NCI-H526 treated with DMSO at 0.1 percent for 48 hours (cell line): Measurements from ENCODE around the gene ASAP2.
"Not testable (repeated sequence)": the region's sequence is repeated elsewhere in the genome, so short reads cannot be mapped to it uniquely, and the experiment has no call there.

ENCODE experiments used
- DNase-seq: peaks from one replicate; lab custom pipeline; 2025; lab: John Stamatoyannopoulos, UW

The ASAP2 gene

DNA sequence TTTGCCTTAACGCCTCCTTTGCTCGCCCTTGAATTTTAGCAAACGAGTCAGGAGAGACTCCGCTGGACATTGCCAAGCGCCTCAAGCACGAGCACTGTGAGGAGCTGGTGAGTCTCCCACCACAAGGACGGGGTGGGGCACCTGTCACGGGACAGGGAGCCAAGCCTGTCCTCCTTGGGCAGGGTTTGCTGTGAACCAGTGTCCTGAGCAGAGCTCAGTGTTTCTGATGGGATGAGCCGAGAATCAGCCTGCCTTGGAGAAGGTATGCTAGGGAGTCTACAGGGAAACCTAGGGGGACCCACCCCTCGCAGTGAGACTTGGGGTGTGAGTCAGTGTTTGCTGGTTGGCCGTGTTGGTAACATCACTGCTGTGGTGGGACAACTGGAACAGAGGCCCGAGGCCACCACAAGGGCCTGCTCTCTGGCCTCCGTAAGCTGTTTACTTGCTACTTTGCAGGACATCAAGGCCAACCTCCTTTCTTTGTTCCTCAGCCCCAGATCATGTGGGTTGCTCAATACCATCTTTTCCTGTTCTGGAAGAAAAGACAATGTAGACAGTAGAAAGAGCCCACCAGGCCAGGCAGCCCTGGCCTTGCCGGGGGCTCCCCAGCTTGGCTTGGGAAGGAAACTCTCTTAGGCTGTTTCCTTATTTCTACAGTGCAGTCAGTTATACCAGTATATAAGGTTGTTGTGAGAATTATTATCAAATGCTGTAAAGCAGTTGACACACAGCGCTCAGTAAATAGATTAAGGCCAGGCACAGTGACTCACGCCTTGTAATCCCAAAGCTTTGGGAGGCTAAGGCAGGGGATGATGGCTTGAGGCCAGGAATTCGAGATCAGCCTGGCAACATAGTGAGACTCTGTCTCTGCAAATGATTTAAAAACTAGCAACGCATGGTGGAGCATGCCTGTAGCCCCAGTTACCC is 174.4 kb downstream of the ASAP2 start:
- DNase-seq: no peak

DNA sequence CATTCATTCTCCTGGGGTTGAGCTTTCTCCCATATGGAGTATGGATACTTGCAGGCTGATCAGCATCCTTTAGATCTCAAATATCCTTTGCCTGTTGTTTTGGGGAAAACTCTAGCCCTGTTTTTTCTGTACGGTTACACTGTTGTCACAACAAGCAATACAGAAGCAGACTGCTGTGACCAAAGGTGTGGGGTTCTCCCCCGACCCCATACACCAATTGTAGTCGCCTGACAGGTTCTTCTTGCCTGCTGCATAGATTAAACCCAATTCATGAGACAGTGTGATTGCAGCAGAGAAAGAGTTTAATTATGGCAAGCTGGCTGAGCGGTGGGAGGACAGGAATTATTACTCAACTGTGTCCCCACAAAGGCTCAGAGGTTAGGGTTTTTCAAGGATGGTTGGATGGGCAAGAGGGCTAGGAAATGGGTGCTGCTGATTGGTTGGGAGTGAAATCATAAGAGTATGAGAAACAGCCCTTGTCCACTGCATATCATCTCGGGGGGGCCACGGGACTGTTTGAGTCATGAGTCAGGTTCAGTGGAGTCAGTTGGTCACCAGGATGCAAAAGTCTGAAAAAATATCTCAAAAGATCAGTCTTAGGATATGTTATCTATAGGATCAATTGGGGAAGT is 176.1 kb downstream of the ASAP2 start:
- DNase-seq: no peak

DNA sequence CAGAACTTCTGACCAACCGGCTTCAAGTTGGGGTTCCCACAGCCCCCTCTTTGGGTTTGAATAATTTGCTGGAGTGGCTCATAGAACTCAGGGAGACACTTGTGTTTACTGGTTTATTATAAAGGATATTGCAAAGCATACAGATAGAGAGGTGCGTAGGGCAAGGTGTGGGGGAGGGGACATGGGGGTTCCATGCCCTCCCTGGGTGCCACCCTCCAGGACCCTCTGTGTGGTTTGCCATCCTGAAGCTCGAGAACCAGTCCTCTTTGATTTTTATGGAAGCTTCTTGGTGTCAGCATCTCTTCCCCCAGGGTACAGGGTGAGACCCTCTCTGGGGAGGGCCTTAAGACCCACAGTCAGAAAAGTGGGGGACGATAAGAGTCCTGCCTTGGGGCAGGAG is 177.9 kb downstream of the ASAP2 start:
- no peak for DNase-seq

DNA sequence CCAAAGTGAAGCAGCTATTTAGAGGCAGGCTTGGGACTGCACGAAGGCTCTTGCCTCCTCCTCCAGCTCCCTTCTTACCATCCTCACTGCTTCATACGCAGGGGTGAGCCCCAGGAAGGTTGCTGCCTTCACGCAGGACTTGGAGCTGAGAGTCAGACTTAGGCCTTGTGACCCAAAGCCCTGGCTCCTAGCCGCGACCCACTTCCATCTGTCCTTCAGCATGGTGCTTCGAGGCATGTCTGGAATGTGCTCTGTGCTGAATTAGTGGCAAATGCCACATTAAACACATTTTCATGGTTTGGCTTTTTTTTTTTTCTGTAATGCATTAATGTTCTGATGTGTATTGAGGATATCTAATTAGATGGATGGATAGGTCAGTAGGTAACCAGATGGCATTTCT is 179.2 kb downstream of the ASAP2 start:
- DNase-seq: no peak

DNA sequence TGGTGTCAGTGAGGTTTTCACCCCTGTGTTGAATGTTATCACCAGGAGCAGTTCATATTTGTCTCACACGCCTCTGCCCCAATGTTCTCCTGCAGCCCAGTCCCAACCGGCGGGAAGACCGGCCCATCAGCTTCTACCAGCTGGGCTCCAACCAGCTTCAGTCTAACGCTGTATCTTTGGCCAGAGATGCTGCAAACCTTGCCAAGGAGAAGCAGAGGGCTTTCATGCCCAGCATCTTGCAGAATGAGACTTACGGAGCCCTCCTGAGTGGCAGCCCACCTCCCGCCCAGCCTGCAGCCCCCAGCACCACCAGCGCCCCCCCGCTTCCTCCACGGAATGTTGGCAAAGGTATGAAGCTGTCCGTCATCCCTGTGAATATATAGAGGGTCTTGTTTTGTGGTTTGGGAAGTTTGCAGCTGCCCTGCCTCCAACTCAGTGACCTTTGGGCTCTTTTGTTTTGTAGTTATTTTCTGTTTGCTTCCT is 181.6 kb downstream of the ASAP2 start:
- no peak for DNase-seq

DNA sequence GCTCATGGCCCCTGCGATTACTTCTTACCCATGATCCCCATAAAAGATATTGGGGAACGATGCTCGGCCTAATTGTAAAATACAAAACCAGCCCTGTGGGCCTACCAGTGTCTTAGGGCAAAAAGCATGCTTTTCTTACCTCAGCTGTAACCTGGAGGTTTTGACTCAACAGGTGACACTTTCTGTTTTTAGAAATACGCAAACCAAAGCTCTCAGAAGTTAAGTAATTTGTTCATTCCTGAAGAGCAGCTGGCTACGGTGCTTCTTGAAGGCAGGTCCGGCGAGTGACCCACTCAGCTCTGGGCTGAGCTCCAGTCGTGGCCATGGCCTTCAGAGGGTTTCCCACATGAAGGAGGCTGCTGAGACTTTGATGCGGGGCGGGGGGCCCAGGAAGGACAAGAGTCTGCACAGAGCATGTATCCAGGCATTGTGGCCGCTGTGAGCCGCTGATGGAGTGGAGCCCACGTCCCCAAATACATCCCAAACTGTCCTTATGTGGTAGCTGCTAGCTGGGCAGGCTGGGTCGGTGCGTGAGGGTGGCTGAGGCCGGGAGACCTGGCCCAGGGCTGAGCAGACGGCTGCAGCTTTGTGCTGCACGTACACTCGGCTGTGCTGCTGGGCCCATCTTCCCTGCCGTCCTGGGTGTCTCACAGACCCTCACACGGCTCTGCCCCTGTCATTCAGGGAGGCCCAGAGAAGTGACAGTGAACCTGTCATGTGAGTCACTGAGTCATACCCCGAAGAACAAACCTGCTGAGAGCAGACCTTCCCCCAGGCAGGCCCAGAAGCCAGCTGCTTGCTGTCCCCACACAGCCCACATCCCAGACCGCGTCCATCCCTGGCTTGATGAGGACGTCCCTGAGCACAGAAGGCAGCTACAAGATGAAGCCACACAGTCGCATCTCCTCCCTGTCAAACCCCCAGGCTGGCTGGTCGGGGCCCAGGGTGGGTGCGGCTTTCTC is 182.6 kb downstream of the ASAP2 start:
- no peak for DNase-seq

DNA sequence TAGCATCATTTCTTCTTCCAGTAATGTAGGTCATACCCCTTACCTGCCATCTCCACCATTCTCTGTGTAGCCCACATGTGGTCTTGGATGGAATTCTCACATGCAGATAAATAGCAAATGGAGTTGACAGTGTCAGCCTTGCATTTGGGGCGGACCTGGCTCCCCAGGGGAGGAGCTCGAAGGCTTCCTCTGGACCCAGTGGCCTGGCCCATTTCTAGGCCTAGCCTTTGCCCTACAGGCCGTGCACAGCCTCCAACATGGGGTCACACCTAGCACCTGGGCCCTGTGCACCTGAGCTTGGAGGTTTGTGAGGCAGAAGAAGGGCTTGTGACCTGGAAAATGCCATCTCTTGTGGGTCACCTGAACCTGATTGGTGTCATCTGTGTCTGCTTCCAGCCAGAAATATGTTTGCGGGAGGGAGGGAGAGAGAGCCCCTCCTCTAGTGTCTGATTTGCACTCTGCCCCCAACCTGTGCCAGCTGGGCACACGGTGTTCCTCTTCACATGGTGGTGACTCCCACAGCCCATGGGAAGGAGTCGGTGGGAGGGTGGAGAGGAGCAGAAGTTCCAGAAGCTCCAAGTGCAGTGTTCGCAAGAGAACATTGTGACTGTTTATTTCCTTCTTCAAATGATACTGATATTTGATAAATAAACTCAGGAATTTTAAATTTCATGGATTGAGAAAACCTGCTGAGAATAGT is 183.7 kb downstream of the ASAP2 start:
- DNase-seq: no peak

DNA sequence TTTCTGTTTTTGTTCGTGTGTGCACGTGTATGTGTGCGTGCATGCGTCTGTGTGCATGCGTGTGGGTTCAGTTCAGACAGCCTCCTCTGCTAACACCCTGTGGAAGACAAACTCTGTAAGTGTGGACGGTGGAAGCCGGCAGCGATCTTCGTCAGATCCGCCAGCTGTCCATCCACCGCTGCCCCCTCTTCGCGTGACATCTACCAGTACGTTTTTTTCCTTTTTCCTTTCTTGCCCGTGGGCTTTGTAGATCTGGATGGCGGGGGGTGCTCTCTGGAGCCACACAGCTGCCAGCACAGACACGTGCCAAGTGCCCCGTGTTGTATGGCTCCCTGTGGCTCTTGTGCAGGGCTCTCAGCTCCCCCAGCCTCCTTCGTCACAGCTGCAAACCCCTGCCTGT is 184.4 kb downstream of the ASAP2 start:
- DNase-seq: no peak

DNA sequence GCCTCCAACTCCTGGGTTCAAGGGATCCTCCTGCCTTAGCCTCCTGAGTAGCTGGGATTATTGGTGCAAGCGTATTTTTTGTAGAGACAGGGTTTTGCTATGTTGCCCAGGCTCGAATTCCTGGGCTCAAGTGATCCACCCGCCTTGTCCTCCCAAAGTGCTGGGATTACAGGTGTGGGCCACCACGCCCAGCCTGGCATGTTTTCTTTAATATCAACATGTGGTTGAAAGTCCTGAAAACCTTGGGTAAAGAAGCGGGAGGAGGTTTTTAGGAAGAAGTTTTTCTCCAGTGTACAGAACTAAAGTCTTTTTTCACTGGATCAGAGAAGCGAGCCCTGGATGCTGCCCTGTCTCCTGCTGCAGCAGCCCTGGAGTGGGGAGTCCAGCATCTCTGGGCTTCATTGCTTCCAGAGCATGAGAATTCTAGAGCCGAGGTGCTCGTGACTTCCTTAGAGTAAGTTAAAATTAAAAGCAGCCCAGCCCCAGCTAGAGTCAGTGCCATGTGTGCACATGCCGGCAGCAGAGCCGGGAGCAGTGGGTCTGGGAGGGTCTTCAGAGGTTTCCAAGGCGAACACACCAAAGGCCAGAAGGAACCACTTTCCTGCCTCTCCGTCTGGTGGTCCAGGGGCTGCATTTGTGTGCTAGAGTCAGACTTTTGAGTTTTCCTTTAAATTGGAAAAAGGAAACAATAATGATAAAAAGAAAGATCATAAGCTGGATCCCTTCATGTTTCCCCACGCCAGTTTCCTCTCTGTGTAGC is 185.5 kb downstream of the ASAP2 start:
- no peak for DNase-seq

DNA sequence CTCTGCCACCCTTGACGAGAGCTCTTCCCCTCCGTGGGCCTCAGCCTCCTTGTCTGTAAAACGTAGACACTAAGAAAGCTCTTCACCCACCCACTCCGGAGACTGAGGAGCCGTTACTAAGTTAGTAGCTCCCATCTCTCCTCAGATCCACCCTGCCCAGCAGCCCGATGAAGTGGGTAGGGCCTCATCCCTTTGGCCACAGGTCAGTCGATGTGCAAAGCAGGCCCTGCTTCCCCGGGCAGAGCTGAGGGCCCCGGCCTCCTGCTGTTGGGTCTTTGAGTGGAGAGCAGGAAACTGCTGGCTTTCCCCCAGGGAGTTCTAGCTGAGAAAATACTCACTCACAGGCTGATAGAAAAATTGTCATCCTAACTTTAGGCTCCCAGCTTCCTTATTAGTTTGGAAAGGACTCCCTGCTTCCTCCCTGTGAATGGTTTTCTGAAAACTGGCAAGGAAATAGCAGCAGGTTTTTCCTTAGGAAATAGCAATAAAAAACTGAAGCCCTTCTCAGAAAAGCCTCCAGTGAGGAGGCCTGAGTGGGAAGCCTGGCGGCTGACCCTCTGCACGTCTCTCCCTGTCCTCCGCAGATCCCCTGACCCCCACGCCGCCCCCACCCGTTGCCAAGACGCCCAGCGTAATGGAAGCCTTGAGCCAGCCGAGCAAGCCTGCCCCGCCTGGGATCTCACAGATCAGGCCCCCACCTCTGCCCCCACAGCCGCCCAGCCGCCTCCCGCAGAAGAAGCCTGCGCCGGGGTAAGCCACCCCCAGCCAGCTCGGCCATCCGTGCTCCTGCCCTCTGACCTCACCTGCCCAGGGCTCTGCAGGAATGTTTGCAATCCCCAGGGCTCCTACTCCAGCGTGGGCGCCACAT is 186.5 kb downstream of the ASAP2 start:
- no peak for DNase-seq

DNA sequence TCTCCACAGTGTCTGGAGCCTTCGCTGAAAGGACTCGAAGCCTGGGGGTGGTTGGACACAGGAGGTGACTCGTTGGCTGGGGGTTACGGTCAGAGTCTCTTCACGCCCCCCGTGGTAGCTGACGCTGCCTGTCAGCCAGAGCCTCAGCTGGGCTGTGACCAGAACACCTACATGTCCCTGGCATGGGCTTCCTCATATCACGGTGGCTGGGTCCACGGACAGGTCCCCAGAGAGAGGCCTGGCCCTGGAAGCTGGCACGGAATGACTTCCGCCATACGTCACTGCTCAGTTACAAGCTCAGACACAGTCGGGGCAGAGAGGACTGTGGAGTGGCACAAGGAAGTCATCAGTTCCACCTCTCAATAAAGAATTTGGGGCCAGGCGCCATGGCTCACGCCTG is 188.2 kb downstream of the ASAP2 start:
- DNase-seq: no peak

DNA sequence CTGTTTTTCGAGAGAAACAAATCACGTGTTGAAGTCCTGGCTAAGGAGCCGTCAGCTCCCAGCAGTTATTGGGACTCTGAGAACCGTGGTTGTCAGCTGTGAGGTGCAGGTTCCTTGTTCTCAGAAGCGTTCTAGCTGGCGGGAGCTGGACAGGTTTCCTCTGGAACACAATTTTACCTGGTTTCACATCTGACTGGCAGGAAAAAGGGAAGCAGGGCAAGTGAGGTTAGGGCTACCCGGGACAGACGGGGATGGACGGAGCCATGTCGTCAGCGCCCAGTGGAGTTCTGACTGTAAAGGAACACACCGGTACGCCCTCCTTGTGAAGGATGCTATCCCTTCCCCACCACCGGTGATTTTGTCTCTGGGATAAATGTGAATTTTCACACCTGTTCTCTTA is 190.6 kb downstream of the ASAP2 start:
- DNase-seq: no peak

DNA sequence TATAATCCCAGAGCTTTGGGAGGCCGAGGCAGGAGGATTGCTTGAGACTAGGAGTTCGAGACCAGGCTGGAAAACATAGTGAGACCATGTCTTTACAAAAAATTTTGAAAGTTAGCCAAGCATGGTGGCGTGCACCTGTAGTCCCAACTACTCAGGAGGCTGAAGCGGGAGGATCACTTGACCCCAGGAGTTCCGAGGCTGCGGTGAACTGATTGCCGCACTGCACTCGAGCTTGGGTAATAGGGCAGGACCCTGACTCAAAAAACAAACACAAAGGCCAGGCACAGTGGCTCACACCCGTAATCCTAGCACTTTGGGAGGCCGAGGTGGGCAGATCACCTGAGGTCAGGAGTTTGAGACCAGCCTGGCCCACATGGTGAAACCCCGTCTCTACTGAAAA is 191.6 kb downstream of the ASAP2 start:
- not testable (repeated sequence) for DNase-seq

DNA sequence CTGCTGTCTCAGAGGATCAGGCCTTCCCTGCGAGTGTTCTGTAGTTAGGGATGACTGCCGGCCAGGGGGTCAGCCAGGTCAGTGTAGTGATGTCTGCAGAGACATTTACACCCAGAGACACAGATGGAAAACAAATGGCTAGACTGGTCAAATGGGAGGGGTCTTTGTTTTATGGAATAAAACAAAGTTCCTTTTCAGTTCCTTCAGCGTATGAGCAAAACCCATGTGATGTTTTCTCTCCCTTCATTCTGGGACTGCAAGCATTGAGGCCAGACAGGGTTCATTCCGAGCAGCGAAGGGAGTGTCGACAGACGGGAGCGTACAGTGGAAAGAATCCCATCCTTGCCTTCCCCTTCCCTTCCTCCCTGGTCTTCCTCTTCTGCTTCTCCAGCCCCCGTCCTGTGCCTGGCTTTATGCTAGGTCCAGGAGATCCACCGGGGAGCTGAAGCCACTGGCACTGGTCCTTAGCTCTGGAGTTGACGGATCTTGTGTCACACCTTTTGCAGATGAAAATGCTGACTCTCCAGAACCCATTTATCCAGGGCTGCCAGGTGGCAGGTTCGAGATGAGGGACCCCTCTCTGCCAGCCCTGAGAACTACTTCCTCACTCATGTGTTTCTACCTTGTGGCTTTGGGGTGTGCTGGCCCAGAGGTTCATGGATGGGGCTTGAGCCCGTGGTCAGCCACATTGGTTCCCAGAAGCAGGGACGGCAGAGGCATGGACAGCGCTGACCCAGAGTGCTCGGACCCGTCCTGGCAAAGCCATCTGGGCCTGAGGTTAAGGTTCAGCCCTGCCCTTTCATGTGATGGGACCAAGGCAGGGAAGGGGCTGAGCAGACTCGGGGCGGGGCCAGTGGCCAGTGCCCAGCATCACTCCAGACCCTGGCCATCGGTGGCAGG is 192.5 kb downstream of the ASAP2 start:
- no peak for DNase-seq

DNA sequence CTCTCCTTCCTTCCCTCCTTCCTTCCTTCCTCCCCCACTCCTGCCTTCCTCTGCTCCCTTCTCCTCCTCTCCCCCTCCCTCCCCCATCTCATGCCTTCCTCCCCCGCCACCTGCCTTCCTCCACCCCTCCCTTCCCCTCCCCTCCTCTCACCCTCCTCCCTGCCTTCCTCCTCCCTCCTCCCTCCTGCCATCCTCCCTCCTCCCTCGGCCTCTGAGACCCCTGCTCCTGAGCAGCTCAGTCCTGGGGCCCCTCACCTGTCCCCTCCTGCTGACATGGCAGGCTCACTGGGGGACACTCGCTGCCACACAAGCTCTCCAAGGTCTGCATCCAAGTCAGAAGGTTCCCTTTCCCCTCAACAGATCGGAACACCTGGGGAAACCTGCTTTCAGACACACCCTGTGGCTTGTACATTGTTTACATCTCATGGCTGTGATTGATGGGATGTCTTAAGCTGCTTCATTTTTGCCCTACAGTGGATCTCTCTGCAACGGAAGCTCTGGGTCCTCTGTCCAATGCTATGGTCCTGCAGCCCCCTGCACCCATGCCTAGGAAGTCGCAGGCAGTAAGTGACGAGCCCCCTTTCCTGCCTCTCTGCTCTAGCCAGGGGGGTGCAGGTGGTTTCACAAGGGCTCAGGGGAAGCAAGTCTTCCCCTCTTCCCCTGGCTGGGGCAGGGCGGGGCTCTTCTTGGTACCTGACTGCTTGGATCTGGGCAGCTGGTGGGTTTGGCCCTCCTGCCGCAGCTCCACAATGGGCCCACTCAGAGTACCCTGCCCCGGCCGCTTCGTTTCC is 193.9 kb downstream of the ASAP2 start:
- DNase-seq: no peak

DNA sequence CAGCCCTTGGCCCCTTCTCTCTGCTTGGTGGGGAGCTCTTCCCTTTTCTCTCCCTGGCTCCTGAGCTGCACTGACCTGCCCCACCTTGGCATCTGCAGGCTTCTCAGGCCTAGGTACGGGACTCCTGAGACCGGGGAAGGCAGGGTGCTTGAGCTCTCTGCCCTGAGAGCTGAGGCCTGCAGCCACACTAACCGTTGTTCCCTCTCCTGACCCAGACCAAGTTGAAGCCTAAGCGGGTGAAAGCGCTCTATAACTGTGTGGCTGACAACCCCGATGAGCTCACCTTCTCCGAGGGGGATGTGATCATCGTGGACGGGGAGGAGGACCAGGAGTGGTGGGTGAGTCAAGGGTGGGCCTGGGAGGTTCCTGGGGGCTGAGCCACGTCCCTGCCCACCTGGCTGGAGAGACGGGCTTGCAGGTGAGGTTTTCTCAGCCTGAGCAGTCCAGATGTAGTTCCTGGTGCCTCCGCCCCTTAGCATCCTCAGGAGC is 194.5 kb downstream of the ASAP2 start:
- DNase-seq: no peak

DNA sequence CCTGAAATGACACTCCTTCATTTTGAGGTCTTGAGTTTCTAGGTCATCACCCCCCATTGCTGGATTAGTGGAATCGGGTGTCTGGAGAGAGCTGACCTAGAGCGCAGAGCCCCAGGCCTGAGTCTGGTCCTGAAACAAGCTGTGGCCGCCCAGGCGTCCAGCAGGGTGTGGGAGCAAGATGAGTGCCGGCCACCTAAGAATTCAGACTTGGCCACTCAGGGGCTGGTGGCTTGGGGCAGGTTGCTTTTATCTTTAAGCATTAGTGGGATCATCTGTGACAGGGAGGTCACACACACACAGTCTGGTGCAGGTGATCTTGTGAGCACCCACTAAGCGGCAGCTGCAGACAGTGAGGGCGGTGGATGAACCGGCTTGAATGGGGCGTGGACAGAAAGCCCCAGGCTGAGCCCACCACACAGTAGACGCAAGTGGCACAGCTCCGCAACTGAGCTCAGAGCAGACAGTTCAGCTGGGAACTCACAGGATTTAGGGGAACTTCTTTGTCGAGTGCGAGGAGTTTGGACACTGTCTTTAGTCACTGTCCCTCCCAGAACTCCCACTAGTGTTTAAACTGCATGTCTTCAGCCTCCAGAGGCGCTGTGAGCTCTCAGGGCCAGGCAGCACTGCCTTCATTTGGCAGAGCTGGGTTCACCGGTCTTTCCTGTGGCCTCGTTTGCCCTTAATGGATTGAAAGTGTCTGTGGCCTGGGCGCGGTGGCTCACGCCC is 195.2 kb downstream of the ASAP2 start:
- no peak for DNase-seq
